ENCODE measurements around the gene LRIT3. TPM values are rescaled to one million over a fixed set of nuclear protein-coding genes. Genes with fewer than 3 reads are reported as not detected.

Gene LRIT3
- total RNA-seq, 4 donors from 2014 or later = under 0.01 to 0.39 (median 0.14) TPM

DNA sequence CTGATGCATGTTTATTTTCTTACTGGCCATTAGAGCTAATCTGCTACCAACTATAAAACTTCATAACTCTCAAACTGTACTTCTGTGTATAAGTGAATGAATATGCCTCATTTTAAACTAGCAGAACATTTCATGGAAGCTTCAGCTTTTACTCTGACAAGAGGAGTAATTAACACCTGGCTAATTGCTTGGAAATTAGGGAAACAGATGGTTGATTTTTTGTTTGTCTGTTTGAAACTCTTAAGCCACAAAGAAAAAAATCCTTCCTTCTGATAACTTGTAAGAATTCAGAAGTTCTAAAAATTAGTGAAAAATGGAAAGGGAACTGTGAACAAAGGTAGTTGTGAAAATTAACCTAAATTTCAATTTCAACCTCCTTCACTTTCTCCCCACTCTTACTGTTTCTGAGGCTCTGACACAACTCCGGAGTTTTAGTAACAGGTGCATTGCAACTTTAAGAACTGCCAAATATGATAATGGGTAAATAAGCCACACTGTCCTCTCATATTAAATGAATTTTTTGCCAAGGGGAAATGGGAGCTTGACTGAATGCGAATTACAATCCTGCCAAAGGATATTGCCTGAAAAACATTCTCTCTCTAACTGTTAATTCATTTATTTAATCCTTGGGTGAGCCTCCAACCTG is 65.8 kb downstream of the LRIT3 start:
- H3K9me3 ChIP-seq = no peaks in the 10 kb centered on the region
- H3K27ac ChIP-seq (replicated peaks in 1 of 4) = no peak overlapping the region
- H3K27me3 ChIP-seq = no peaks in the 10 kb centered on the region
- peaks cover 0 to 18% (median 12%) of the 10 kb centered on the region in 4 donors for H3K4me1 ChIP-seq
- 72% methylated on average over 2 of the region's 2 CpGs for WGBS
- DNase-seq (ENCODE audit: extremely low spot score) = no peak
- H3K4me3 ChIP-seq = no peak overlapping the region
- intact Hi-C loops (cut with DNase I) = no loop called here
- H3K36me3 ChIP-seq = no peaks in the 10 kb centered on the region
- TF ChIP-seq CTCF (IDR thresholded peaks at IDR 0.05) (no peak), POLR2AphosphoS5 (IDR thresholded peaks at IDR 0.05) (no peak), POLR2A (IDR thresholded peaks at IDR 0.05; ENCODE audit: low read depth) (no peak), EP300 (IDR thresholded peaks at IDR 0.05) (no peak)

- Histone ChIP-seq H3K4me3 (no peak overlapping the region), H3K9me3 (no peaks in the 10 kb centered on the region), H3K27ac (replicated peaks in 1 of 4) (no peak overlapping the region), H3K36me3 (no peaks in the 10 kb centered on the region), H3K27me3 (no peaks in the 10 kb centered on the region), H3K4me1 (peaks cover 0 to 18% (median 12%) of the 10 kb centered on the region in 4 donors)
- WGBS = 85% methylated on average over 3 of the region's 3 CpGs
- intact Hi-C loops (cut with DNase I) = no loop called here
- no peak for DNase-seq (ENCODE audit: extremely low spot score)
- TF ChIP-seq EP300 (IDR thresholded peaks at IDR 0.05) = no peak
Observed at GRCh38 chr4:109914322-109914721, 66.4 kb downstream of the LRIT3 start.

DNA sequence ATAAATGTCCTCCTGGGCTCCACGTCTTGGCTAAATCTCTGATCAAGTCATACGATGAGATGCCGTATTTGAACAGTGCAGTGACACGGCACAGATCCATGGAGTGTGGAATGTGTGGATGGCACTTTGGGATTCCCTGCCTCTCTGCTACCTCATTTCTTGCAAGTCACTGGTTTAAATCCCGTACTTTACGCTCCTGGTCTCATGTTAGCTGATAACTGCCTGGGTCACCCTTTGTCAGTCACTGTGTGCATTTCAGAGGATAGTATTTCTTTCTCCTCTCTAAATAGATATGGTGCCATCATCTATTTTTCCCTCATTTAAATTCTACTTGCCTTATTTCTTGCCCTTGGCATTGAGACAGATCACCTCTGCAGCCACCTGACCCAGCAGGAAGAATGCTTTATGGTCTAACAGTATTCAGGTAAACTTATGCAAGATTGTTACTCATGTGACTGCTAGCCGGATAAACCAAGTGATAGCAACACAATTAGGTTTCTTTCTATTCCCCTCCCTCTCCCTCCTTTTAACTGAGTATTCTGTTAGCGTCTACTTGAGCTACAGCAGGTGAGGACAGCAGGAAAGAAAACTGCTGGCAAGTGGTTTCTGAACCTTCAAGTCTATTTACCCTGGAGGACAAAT is 67.6 kb downstream of the LRIT3 start:
- DNase-seq (ENCODE audit: extremely low spot score) = no peak
- intact Hi-C loops (cut with DNase I) = no loop called here
- TF ChIP-seq EP300 (IDR thresholded peaks at IDR 0.05) = no peak
- Histone ChIP-seq H3K36me3 (no peaks in the 10 kb centered on the region), H3K27me3 (no peaks in the 10 kb centered on the region), H3K4me3 (no peak overlapping the region), H3K4me1 (peaks cover 0 to 18% (median 12%) of the 10 kb centered on the region in 4 donors), H3K9me3 (no peaks in the 10 kb centered on the region), H3K27ac (replicated peaks in 1 of 4) (no peak overlapping the region)
- 87% methylated on average over 8 of the region's 8 CpGs for WGBS

DNA sequence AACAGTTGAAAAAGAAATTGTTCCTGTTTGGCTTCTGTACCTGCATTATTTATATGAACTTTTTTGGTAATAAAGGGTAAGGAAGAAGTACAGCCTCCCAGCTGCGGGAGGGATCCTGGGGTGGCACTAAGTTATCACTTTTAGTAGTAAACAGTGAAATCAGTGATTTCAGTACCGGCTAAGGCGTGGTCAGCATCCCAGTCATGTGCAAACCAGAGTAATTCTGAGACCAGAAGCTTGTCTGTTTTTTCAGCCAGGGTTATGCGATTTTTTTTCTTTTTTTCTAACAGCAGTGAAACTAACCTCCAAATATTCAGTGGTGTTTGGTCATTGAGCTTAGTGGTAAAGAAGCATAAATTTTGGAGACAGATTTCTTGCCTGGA is 68.1 kb downstream of the LRIT3 start:
- intact Hi-C loops (cut with DNase I) = no loop called here
- Histone ChIP-seq H3K4me1 (peaks cover 0 to 19% (median 13%) of the 10 kb centered on the region in 4 donors), H3K4me3 (no peak overlapping the region), H3K36me3 (no peaks in the 10 kb centered on the region), H3K27ac (replicated peaks in 1 of 4) (no peak overlapping the region), H3K9me3 (no peaks in the 10 kb centered on the region), H3K27me3 (no peaks in the 10 kb centered on the region)
- DNase-seq (ENCODE audit: extremely low spot score) = no peak
- no peak for TF ChIP-seq POLR2AphosphoS5 (IDR thresholded peaks at IDR 0.05)
- TF ChIP-seq POLR2A (IDR thresholded peaks at IDR 0.05; ENCODE audit: low read depth) = no peak
- TF ChIP-seq EP300 (IDR thresholded peaks at IDR 0.05) = no peak
- TF ChIP-seq CTCF (IDR thresholded peaks at IDR 0.05) = no peak
- 73% methylated on average over 4 of the region's 4 CpGs for WGBS

DNA sequence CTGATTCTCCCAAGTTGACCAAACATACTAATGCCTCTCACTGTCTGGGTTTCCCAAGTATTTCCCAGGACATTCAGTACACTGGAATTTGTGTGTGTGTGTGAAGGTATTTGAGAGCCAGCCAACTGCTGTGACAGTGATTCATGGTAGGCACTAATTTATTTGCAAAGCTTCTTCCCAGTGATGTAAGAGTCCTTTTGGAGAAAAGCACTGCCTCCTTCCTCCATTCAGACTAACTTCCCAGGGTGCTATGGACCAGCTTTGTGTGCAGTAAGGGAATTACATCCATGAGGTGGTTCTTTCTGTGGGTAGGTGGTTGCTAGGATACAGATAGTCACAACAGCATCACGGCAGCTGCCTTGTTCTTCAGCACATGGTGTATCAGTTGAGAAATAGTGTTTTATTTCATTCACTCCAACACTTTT is 73.5 kb downstream of the LRIT3 start:
- Histone ChIP-seq H3K4me3 (no peak overlapping the region), H3K27ac (replicated peaks in 1 of 4) (peak overlapping the region in 2 of 4 donors; percentile 22 to 25), H3K9me3 (no peaks in the 10 kb centered on the region), H3K36me3 (no peaks in the 10 kb centered on the region), H3K27me3 (no peaks in the 10 kb centered on the region), H3K4me1 (peaks cover 0 to 12% (median 8%) of the 10 kb centered on the region in 4 donors)
- 23% methylated on average over 1 of the region's 1 CpG for WGBS
- TF ChIP-seq CTCF (IDR thresholded peaks at IDR 0.05) (no peak), POLR2A (IDR thresholded peaks at IDR 0.05; ENCODE audit: low read depth) (no peak), POLR2AphosphoS5 (IDR thresholded peaks at IDR 0.05) (peak; percentile 21 to 75)
- DNase-seq (ENCODE audit: extremely low spot score) = no peak
- intact Hi-C loops (cut with DNase I) = no loop called here

Other genes with a start within 250 kb of the LRIT3 start
- 10 to 100 TPM; 16.3 to 26.8 (median 19.2) TPM for gene CASP6, start 144.7 kb upstream of the LRIT3 start, total RNA-seq
- gene PLA2G12A, start 118.0 kb upstream of the LRIT3 start, total RNA-seq = 10 to 100 TPM; 18.8 to 24.5 (median 23.4) TPM
- 10 to 100 TPM in 1 of 4 donors, 1 to 10 TPM in 3; 8.7 to 10.6 (median 9.9) TPM for gene CFI, start 46.1 kb upstream of the LRIT3 start, total RNA-seq
- 1 to 10 TPM; 6.2 to 9.1 (median 7.7) TPM for gene GAR1, start 32.3 kb upstream of the LRIT3 start, total RNA-seq
- gene RRH, start 20.1 kb upstream of the LRIT3 start, total RNA-seq = not detected
- gene EGF, start 64.8 kb downstream of the LRIT3 start, total RNA-seq = 1 to 10 TPM in 3 of 4 donors, under 1 TPM in 1; 0.75 to 3.6 (median 2.2) TPM

All from esophagus muscularis mucosa (tissue), 4 donors.